GM12891 (cell line): ENCODE data around the gene GOPC.

Source experiments
- PAX5 ChIP-seq: IDR thresholded peaks from 2 replicates; pipeline ENCODE4 v1.6.1; 2011; ENCODE audit warnings: low read length, moderate library complexity, mild to moderate bottlenecking; ENCODE audit not compliant: insufficient read depth, severe bottlenecking
- POLR2A ChIP-seq: IDR thresholded peaks from 2 replicates; pipeline ENCODE4 v1.6.1; 2011; ENCODE audit warnings: low read depth, low read length, control low read depth
- POLR2AphosphoS5 ChIP-seq: IDR thresholded peaks from 2 replicates; pipeline ENCODE4 v1.6.1; 2011; ENCODE audit warnings: low read depth, low read length, control low read depth
- SPI1 ChIP-seq: IDR thresholded peaks from 2 replicates; pipeline ENCODE4 v1.6.1; 2011; ENCODE audit warnings: low read depth, low read length, control low read depth
- TAF1 ChIP-seq: IDR thresholded peaks from 2 replicates; pipeline ENCODE4 v1.6.1; 2011; ENCODE audit warnings: low read depth, low read length, control low read depth

- TF ChIP-seq POLR2A (no peak), POLR2AphosphoS5 (no peak), TAF1 (no peak), SPI1 (no peak), PAX5 (no peak)
These were observed 25.2 kb upstream of the GOPC start for GRCh38 chr6:117627533-117627932.
